Measurements from ENCODE around the gene TMEM106C. TPM values are rescaled to one million over a fixed set of nuclear protein-coding genes. Genes with fewer than 3 reads are reported as not detected.

The TMEM106C gene
- total RNA-seq, 2 donors from 2014 or later, result 54.7 to 107 TPM

DNA sequence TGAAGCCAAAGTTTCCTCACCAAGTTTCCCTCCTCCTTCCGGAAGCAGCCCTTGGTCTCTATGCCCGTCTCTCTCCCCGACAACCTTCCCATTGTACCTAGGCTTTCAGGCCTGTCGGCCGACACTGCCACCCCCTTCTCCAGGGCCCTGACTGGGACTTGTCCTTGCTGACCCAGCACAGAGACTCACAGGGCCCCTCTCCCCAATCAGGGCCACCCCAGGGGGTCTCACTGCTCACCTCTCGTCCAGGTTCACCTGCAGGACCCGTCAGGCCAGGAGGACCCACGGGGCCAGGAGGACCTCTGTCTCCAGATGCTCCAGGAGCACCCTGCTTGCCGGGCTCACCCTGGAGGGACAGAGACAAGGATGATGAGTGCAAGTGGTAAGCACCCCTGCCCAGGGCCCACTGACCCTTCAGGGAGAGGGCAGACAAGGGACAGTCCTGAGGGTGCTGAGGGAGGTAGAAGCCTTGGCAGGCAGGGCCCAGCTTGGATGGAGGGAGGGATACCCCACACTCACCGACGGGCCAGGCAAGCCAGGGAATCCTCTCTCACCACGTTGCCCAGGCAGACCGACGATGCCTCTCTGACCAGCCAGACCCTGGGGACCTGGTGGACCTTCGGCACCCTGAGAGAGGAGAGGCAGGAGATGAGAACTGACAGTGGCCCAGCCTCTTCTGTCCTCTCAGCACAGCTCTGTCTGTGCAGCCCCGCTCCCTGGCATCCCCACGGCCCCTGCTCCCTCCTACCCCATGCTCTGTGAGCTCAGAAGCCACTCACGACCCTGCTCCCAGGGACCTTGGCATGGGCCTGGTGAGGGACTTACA lies 14.6 kb downstream of the TMEM106C start:
- no peaks in the 10 kb centered on the region for H3K9me3 ChIP-seq
- no peak overlapping the region for H3K27ac ChIP-seq
- H3K27me3 ChIP-seq, result no peaks in the 10 kb centered on the region
- DNase-seq (ENCODE audit: low spot score), result no peak
- H3K4me3 ChIP-seq, result no peak overlapping the region
- no peak for TF ChIP-seq CTCF (IDR thresholded peaks at IDR 0.05)
- no peaks in the 10 kb centered on the region for H3K36me3 ChIP-seq
- H3K4me1 ChIP-seq, result no peaks in the 10 kb centered on the region

- H3K4me1 ChIP-seq, result no peaks in the 10 kb centered on the region
- no peaks in the 10 kb centered on the region for H3K9me3 ChIP-seq
- no peaks in the 10 kb centered on the region for H3K36me3 ChIP-seq
- no peaks in the 10 kb centered on the region for H3K27me3 ChIP-seq
- H3K27ac ChIP-seq, result no peak overlapping the region
- H3K4me3 ChIP-seq, result no peak overlapping the region
- no peak for DNase-seq (ENCODE audit: low spot score)
- no peak for TF ChIP-seq CTCF (IDR thresholded peaks at IDR 0.05)
These were observed 15.1 kb downstream of the TMEM106C start for GRCh38 chr12:47978598-47978873.

DNA sequence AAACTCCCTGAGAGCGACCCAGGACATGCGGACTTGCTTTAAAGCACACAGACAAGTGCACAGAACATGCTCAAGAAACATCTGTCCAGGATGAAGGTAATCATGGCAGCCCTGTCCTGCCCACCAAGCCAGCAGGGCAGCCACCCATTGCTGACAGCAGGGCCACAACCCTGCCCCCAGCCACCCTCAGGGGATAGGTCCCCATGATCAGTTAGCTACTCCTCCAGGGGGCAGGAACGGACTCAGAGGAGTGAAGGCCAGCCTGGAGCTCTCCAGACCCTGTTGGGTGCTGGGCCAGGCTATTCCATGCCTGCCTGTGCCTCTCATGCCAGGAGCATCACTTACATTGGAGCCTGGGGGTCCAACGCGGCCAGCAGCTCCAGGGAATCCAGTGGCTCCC lies 15.8 kb downstream of the TMEM106C start:
- no peak overlapping the region for H3K27ac ChIP-seq
- no peaks in the 10 kb centered on the region for H3K9me3 ChIP-seq
- no peaks in the 10 kb centered on the region for H3K36me3 ChIP-seq
- DNase-seq (ENCODE audit: low spot score), result no peak
- no peak for TF ChIP-seq CTCF (IDR thresholded peaks at IDR 0.05)
- H3K4me1 ChIP-seq, result no peaks in the 10 kb centered on the region
- no peak overlapping the region for H3K4me3 ChIP-seq
- H3K27me3 ChIP-seq, result no peaks in the 10 kb centered on the region

DNA sequence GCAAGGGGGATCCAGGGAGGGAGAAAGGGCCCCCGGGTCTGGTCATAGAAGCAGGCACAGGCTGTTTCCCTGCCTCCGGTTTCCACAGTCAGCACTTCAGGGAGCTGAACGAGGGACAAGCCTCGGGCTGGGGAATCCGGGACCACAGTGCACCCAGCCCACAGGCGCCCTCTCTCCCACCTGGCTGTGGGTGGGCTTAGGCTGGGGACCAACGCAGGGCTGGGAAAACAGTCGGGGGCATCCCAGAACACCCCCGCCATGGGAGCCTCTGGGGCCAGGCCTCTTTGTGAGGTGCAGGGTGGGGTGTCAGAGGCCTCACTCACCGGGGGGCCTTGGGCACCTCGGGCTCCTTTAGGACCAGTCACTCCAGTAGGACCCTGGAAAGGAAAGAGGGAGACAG lies 16.3 kb downstream of the TMEM106C start:
- Histone ChIP-seq H3K4me3 (no peak overlapping the region), H3K27ac (no peak overlapping the region), H3K4me1 (no peaks in the 10 kb centered on the region), H3K27me3 (no peaks in the 10 kb centered on the region), H3K36me3 (no peaks in the 10 kb centered on the region), H3K9me3 (no peaks in the 10 kb centered on the region)
- DNase-seq (ENCODE audit: low spot score), result no peak
- TF ChIP-seq CTCF (IDR thresholded peaks at IDR 0.05), result no peak

DNA sequence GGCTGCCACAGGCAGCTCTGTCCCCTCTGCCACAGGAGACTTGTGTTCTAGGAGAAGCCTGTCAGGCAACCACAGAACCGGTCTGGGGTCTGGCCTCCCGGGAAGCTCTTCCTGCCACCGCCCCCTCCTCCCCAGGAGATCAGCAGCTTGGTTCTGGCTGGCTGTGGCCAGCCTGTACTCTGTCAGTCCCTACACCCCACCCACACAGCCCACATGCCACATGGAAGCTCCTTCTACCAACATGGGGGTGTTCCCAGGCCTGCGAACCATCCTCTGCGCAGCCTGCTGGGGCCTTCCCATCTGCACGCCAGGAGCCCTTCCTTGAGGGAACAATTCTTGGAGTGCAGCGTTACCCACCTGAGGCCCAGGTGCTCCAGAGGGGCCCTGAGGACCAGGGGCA lies 16.8 kb downstream of the TMEM106C start:
- H3K27me3 ChIP-seq, result no peaks in the 10 kb centered on the region
- no peaks in the 10 kb centered on the region for H3K9me3 ChIP-seq
- no peak for DNase-seq (ENCODE audit: low spot score)
- H3K27ac ChIP-seq, result no peak overlapping the region
- TF ChIP-seq CTCF (IDR thresholded peaks at IDR 0.05), result no peak
- no peaks in the 10 kb centered on the region for H3K4me1 ChIP-seq
- H3K36me3 ChIP-seq, result no peaks in the 10 kb centered on the region
- H3K4me3 ChIP-seq, result no peak overlapping the region
